Measurements from ENCODE around the gene SPATA24.

SPATA24 gene

DNA sequence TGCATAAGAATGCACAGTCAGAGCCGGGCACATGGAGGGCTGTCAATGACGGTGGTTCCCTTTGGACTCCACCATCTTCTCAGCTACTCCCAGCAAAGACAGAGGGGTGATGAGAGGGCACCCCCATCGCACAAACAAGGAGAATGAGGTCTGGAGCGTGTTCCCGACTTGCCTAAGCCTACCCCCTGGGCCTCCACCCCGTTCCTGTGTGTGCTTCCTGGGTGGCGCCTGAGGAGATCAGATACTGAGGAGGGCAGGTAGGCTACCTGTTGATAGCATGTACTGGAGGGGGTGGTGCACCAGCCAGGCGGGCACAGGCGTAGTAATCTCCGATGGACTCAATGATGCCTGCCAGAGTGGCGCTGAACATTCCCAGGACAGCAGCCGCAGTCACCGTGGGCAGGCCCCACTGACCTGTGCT, 24.9 kb downstream of the SPATA24 start:
- Histone ChIP-seq H3K23ac (ENCODE audit: low read length) (no peak overlapping the region), H3K27me3 (ENCODE audit: insufficient read depth, low read length, poor library complexity) (no peaks in the 10 kb centered on the region), H4K8ac (ENCODE audit: low read depth, low read length) (no peak overlapping the region), H2AK5ac (ENCODE audit: low read length) (no peak overlapping the region), H3K27ac (ENCODE audit: low read depth, low read length) (no peak overlapping the region), H4K5ac (ENCODE audit: low read length) (no peak overlapping the region), H3K79me2 (ENCODE audit: control insufficient read depth, insufficient read depth, low read length) (no peaks in the 10 kb centered on the region), H2BK120ac (ENCODE audit: low read depth, low read length) (no peak overlapping the region), H3K4me3 (ENCODE audit: low read length) (no peak overlapping the region), H3K4me1 (ENCODE audit: control insufficient read depth, low read depth, low read length) (peaks cover 3% of the 10 kb centered on the region), H3K9ac (ENCODE audit: low read length) (no peak overlapping the region), H3K4ac (ENCODE audit: low read depth, low read length) (no peak overlapping the region), H2BK5ac (ENCODE audit: low read length) (no peak overlapping the region), H3K18ac (ENCODE audit: low read length) (no peak overlapping the region), H2BK15ac (replicated peaks; ENCODE audit: low read depth) (no peak overlapping the region), H3K56ac (ENCODE audit: low read length) (no peak overlapping the region), H3K36me3 (ENCODE audit: control insufficient read depth, insufficient read depth, low read length) (peaks cover 2% of the 10 kb centered on the region), H3K4me2 (ENCODE audit: low read length) (no peak overlapping the region), H3K79me1 (ENCODE audit: low read length) (no peaks in the 10 kb centered on the region)
- no CpG with 5 or more reads among the region's 13 CpGs for WGBS (ENCODE audit: extremely low coverage, insufficient coverage, low lambda C conversion rate)
- DNase-seq, result no peak

DNA sequence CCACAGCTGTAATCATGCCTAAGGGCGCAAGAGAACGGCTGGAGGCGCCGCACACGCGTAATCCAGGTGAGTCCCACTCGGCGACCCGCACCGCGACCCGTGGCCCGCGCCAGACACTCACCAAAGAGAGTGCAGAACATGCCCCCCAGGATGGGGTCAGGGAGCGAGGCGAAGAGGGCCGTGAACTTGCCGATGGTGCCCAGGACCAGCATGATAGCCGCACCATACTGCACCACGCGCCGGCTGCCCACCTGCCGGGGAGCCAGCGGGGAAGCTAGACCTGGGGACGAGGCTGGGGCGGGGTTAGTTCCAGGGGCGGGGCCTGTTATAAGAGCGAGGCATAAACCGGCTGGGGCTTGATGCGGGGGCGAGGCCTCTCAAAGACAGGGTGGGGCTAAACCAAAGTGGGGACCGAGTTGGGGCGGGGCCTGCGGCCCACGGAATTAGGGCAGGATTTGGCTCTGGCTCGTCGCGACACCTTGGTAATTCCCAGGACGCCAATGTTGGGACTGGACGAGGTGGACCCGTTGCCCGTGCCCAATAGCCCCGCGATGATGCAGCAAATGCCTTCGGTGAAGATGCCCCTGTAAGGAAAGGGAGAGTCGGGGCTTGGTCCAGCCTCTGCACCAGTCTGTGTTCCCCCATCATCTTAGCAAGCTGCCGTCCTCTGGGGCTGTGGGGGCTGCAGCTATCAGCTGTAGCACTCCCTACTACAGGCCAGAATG, 25.6 kb downstream of the SPATA24 start:
- Histone ChIP-seq H3K23ac (ENCODE audit: low read length) (no peak overlapping the region), H2BK15ac (replicated peaks; ENCODE audit: low read depth) (no peak overlapping the region), H3K18ac (ENCODE audit: low read length) (no peak overlapping the region), H3K4me3 (ENCODE audit: low read length) (no peak overlapping the region), H3K27ac (ENCODE audit: low read depth, low read length) (no peak overlapping the region), H3K79me2 (ENCODE audit: control insufficient read depth, insufficient read depth, low read length) (no peaks in the 10 kb centered on the region), H2AK5ac (ENCODE audit: low read length) (no peak overlapping the region), H4K8ac (ENCODE audit: low read depth, low read length) (no peak overlapping the region), H4K5ac (ENCODE audit: low read length) (no peak overlapping the region), H3K79me1 (ENCODE audit: low read length) (no peaks in the 10 kb centered on the region), H2BK120ac (ENCODE audit: low read depth, low read length) (no peak overlapping the region), H3K36me3 (ENCODE audit: control insufficient read depth, insufficient read depth, low read length) (peaks cover 3% of the 10 kb centered on the region), H3K4me2 (ENCODE audit: low read length) (no peak overlapping the region), H3K27me3 (ENCODE audit: insufficient read depth, low read length, poor library complexity) (no peaks in the 10 kb centered on the region), H3K4ac (ENCODE audit: low read depth, low read length) (no peak overlapping the region), H3K9ac (ENCODE audit: low read length) (no peak overlapping the region), H3K56ac (ENCODE audit: low read length) (no peak overlapping the region), H2BK5ac (ENCODE audit: low read length) (no peak overlapping the region), H3K4me1 (ENCODE audit: control insufficient read depth, low read depth, low read length) (peaks cover 3% of the 10 kb centered on the region)
- no peak for DNase-seq
- no CpG with 5 or more reads among the region's 47 CpGs for WGBS (ENCODE audit: extremely low coverage, insufficient coverage, low lambda C conversion rate)

DNA sequence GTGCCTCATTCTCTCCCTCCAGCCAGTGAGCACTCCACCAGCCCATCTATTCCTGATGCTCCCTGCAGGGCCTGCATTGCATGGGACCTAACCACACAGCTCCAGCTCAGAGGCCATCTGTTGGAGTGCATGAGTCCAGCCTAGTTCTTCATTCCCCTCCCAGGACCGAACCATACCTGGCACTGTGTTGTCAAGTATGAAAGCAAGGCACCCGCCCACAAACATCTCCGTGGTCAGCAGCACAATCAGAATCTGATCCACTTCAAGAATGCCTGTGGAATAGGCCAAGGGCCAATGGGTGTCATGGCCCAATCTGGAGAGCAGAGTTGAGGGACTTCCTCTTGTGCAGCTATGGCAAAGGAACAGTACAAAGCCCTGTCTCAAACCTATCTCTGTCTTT, 26.7 kb downstream of the SPATA24 start:
- H2AK5ac ChIP-seq (ENCODE audit: low read length), result no peak overlapping the region
- H3K56ac ChIP-seq (ENCODE audit: low read length), result no peak overlapping the region
- peaks cover 3% of the 10 kb centered on the region for H3K36me3 ChIP-seq (ENCODE audit: control insufficient read depth, insufficient read depth, low read length)
- H3K27ac ChIP-seq (ENCODE audit: low read depth, low read length), result no peak overlapping the region
- H3K23ac ChIP-seq (ENCODE audit: low read length), result no peak overlapping the region
- H4K8ac ChIP-seq (ENCODE audit: low read depth, low read length), result no peak overlapping the region
- no peak overlapping the region for H4K5ac ChIP-seq (ENCODE audit: low read length)
- DNase-seq, result no peak
- H3K4me2 ChIP-seq (ENCODE audit: low read length), result no peak overlapping the region
- H3K4me3 ChIP-seq (ENCODE audit: low read length), result no peak overlapping the region
- H3K4me1 ChIP-seq (ENCODE audit: control insufficient read depth, low read depth, low read length), result no peaks in the 10 kb centered on the region
- H3K18ac ChIP-seq (ENCODE audit: low read length), result no peak overlapping the region
- no peak overlapping the region for H3K4ac ChIP-seq (ENCODE audit: low read depth, low read length)
- no peak overlapping the region for H2BK5ac ChIP-seq (ENCODE audit: low read length)
- H3K9ac ChIP-seq (ENCODE audit: low read length), result no peak overlapping the region
- H2BK120ac ChIP-seq (ENCODE audit: low read depth, low read length), result no peak overlapping the region
- no peak overlapping the region for H2BK15ac ChIP-seq (replicated peaks; ENCODE audit: low read depth)
- H3K27me3 ChIP-seq (ENCODE audit: insufficient read depth, low read length, poor library complexity), result no peaks in the 10 kb centered on the region
- H3K79me2 ChIP-seq (ENCODE audit: control insufficient read depth, insufficient read depth, low read length), result no peaks in the 10 kb centered on the region
- H3K79me1 ChIP-seq (ENCODE audit: low read length), result no peaks in the 10 kb centered on the region
- WGBS (ENCODE audit: extremely low coverage, insufficient coverage, low lambda C conversion rate), result no CpG with 5 or more reads among the region's 3 CpGs

DNA sequence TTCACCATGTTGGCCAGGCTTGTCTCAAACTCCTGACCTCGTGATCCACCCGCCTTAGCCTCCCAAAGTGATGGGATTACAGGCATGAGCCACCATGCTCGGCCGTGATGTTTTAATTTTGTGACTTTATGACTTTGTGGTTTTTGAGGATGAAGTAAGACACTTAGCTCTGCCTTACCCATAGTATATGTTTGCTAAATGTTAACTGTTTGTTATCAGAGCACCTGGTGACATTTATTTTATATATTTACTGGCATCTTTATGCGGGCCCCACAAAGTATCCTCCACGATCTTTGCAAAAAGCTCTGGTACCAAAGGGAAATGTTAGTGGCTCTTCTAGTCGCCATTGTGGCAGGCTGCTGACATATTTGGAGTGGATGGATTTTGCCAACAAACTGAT, 27.5 kb downstream of the SPATA24 start:
- Histone ChIP-seq H2AK5ac (ENCODE audit: low read length) (no peak overlapping the region), H3K27ac (ENCODE audit: low read depth, low read length) (no peak overlapping the region), H3K9ac (ENCODE audit: low read length) (no peak overlapping the region), H3K18ac (ENCODE audit: low read length) (no peak overlapping the region), H3K4ac (ENCODE audit: low read depth, low read length) (no peak overlapping the region), H3K4me3 (ENCODE audit: low read length) (no peak overlapping the region), H3K23ac (ENCODE audit: low read length) (no peak overlapping the region), H3K79me2 (ENCODE audit: control insufficient read depth, insufficient read depth, low read length) (no peaks in the 10 kb centered on the region), H3K36me3 (ENCODE audit: control insufficient read depth, insufficient read depth, low read length) (peaks cover 5% of the 10 kb centered on the region), H3K4me1 (ENCODE audit: control insufficient read depth, low read depth, low read length) (no peaks in the 10 kb centered on the region), H3K4me2 (ENCODE audit: low read length) (no peak overlapping the region), H2BK15ac (replicated peaks; ENCODE audit: low read depth) (no peak overlapping the region), H2BK5ac (ENCODE audit: low read length) (no peak overlapping the region), H2BK120ac (ENCODE audit: low read depth, low read length) (no peak overlapping the region), H4K8ac (ENCODE audit: low read depth, low read length) (no peak overlapping the region), H3K56ac (ENCODE audit: low read length) (no peak overlapping the region), H3K79me1 (ENCODE audit: low read length) (no peaks in the 10 kb centered on the region), H3K27me3 (ENCODE audit: insufficient read depth, low read length, poor library complexity) (no peaks in the 10 kb centered on the region), H4K5ac (ENCODE audit: low read length) (no peak overlapping the region)
- DNase-seq, result no peak
- WGBS (ENCODE audit: extremely low coverage, insufficient coverage, low lambda C conversion rate), result no CpG with 5 or more reads among the region's 7 CpGs

DNA sequence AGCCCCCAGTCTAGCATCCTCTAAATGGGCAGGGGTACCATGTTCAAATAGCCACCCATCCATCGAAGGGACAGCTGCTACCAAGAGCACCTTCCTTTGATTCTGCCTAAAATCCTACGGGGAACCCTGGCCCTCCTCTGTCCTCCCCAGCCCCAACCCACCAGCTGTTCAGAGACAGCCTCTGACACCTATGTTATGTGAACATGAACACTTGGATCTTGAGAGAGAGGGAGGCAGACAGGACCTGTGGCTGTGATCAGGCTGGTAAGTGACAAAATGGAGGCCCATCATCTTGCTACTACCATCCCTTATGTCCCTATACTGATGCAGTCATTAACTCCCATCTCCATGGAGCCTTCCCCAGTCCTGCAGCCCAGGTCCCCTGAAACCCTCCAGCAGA, 29.0 kb downstream of the SPATA24 start:
- no peak overlapping the region for H2BK15ac ChIP-seq (replicated peaks; ENCODE audit: low read depth)
- no peak overlapping the region for H3K4me3 ChIP-seq (ENCODE audit: low read length)
- WGBS (ENCODE audit: extremely low coverage, insufficient coverage, low lambda C conversion rate), result no CpG with 5 or more reads among the region's 2 CpGs
- H3K4me1 ChIP-seq (ENCODE audit: control insufficient read depth, low read depth, low read length), result no peaks in the 10 kb centered on the region
- no peak overlapping the region for H3K23ac ChIP-seq (ENCODE audit: low read length)
- H4K8ac ChIP-seq (ENCODE audit: low read depth, low read length), result no peak overlapping the region
- no peaks in the 10 kb centered on the region for H3K79me1 ChIP-seq (ENCODE audit: low read length)
- no peak overlapping the region for H2AK5ac ChIP-seq (ENCODE audit: low read length)
- no peak overlapping the region for H3K18ac ChIP-seq (ENCODE audit: low read length)
- H3K36me3 ChIP-seq (ENCODE audit: control insufficient read depth, insufficient read depth, low read length), result peaks cover 5% of the 10 kb centered on the region
- H3K56ac ChIP-seq (ENCODE audit: low read length), result no peak overlapping the region
- H4K5ac ChIP-seq (ENCODE audit: low read length), result no peak overlapping the region
- no peaks in the 10 kb centered on the region for H3K27me3 ChIP-seq (ENCODE audit: insufficient read depth, low read length, poor library complexity)
- H3K79me2 ChIP-seq (ENCODE audit: control insufficient read depth, insufficient read depth, low read length), result no peaks in the 10 kb centered on the region
- no peak overlapping the region for H3K4me2 ChIP-seq (ENCODE audit: low read length)
- no peak overlapping the region for H2BK5ac ChIP-seq (ENCODE audit: low read length)
- no peak overlapping the region for H3K4ac ChIP-seq (ENCODE audit: low read depth, low read length)
- no peak overlapping the region for H3K27ac ChIP-seq (ENCODE audit: low read depth, low read length)
- no peak for DNase-seq
- H2BK120ac ChIP-seq (ENCODE audit: low read depth, low read length), result no peak overlapping the region
- H3K9ac ChIP-seq (ENCODE audit: low read length), result no peak overlapping the region

Data from mesendoderm (in vitro differentiated cells).